Panc1 (cell line): Measurements from ENCODE around the gene MS4A7. TPM values are rescaled to one million over a fixed set of nuclear protein-coding genes. Genes with fewer than 3 reads are reported as not detected.

Experiments
- ATAC-seq: fragments of 200-7000 bp; cut with Tn5 transposase; 2 replicates; pipeline ENCODE4 v1.9.1; 2020; ENCODE audit warnings: mild to moderate bottlenecking, moderate library complexity
- BruUV-seq: library from RNA; stranded (reverse); fragments of 400-500 nt; replicated peaks from 2 replicates; lab custom pipeline; 2021; lab: Mats Ljungman, UMichigan
- CTCF ChIA-PET: fragments of 300-600 bp; sonication (Branson Sonifier 250); formaldehyde crosslinking; loops from one replicate; lab custom pipeline; 2022; ENCODE audit warnings: antibody characterized with exemption; lab: Charles Lee
- POLR2A ChIA-PET: fragments of 300-600 bp; sonication (Branson Sonifier 250); formaldehyde crosslinking; loops from one replicate; lab custom pipeline; 2022; ENCODE audit warnings: antibody characterized with exemption; lab: Charles Lee
- DNase-seq: peaks from one replicate; pipeline ENCODE4 v3.0.0-alpha.2; 2010; ENCODE audit warnings: low read depth, low spot score
- H3K27ac ChIP-seq: 2 replicates; pipeline ENCODE4 v1.5.1; 2011; ENCODE audit warnings: mild to moderate bottlenecking, low read length, inconsistent platforms
- H3K27me3 ChIP-seq: fragments of 200-500 bp; sonication (Bioruptor generic); 2 replicates; pipeline ENCODE4 v1.6.0; 2014; ENCODE audit warnings: low read length, inconsistent platforms; ENCODE audit not compliant: control insufficient read depth, insufficient read depth
- H3K36me3 ChIP-seq: fragments of 200-500 bp; sonication (Bioruptor generic); 2 replicates; pipeline ENCODE4 v1.5.1; 2014; ENCODE audit warnings: inconsistent platforms, mild to moderate bottlenecking, low read length, moderate library complexity; ENCODE audit not compliant: control insufficient read depth, insufficient read depth
- H3K4me1 ChIP-seq: 2 replicates; pipeline ENCODE4 v1.5.1; 2011; ENCODE audit warnings: inconsistent platforms, mild to moderate bottlenecking, low read length, moderate library complexity; ENCODE audit not compliant: control insufficient read depth, insufficient read depth
- H3K4me3 ChIP-seq, 2 experiments: 2 replicates each; pipeline ENCODE4 v1.5.1; 2011 to 2012; ENCODE audit warnings: low read depth in 2 of 2, low read length in 2 of 2, mild to moderate bottlenecking in 2 of 2, inconsistent platforms in 1 of 2, moderate library complexity in 1 of 2
- H3K9me3 ChIP-seq: fragments of 200-500 bp; sonication (Bioruptor generic); 2 replicates; pipeline ENCODE4 v1.5.1; 2014; ENCODE audit warnings: low read depth, mild to moderate bottlenecking, inconsistent platforms, low read length, moderate library complexity; ENCODE audit not compliant: control insufficient read depth, insufficient read depth
- POLR2AphosphoS5 ChIP-seq: IDR thresholded peaks from 2 replicates; pipeline ENCODE4 v1.6.1; 2012; ENCODE audit warnings: mild to moderate bottlenecking, low read depth, low read length, moderate library complexity
- SIN3A ChIP-seq: IDR thresholded peaks from 2 replicates; pipeline ENCODE4 v1.6.1; 2012; ENCODE audit warnings: low read depth, mild to moderate bottlenecking, low read length, moderate library complexity, borderline replicate concordance; ENCODE audit not compliant: insufficient read depth
- TCF7L2 ChIP-seq: IDR thresholded peaks from 2 replicates; pipeline ENCODE4 v1.6.1; 2011; ENCODE audit warnings: mild to moderate bottlenecking, low read depth, low read length, inconsistent platforms
- in situ Hi-C: cut with HindIII; loops from 2 replicates; pipeline ENCODE4 v1.10.0; 2016; ENCODE audit warnings: low sequenced_read_pairs, low pct_unique_long_range_greater_than_20kb
- intact Hi-C: fragments of 100-400 bp; cut with micrococcal nuclease; formaldehyde crosslinking; loops from one replicate; pipeline ENCODE4 v1.10.0; 2022; ENCODE audit not compliant: unreplicated experiment
- total RNA-seq: library from RNA; stranded (reverse); gene quantifications from one replicate; pipeline ENCODE4 v1.2.1, GENCODE V29; 2021; ENCODE audit not compliant: unreplicated experiment
- TF ChIP-seq, protein P1 (sequence below): fragments of 450-650 bp; IDR thresholded peaks from 2 replicates; pipeline ENCODE4 v1.5.1; 2017; ENCODE audit warnings: mild to moderate bottlenecking
- TF ChIP-seq, protein P2 (sequence below), 2 experiments: IDR thresholded peaks; 2 replicates each; pipeline ENCODE4 v1.6.1; 2011 to 2012; ENCODE audit warnings: low read depth in 2 of 2, control low read depth in 1 of 2, low read length in 1 of 2, mild to moderate bottlenecking in 1 of 2, moderate library complexity in 1 of 2; ENCODE audit not compliant: insufficient read depth in 1 of 2

Gene MS4A7
- total RNA-seq, 1 experiment from 2014 or later = 0.23 TPM

DNA sequence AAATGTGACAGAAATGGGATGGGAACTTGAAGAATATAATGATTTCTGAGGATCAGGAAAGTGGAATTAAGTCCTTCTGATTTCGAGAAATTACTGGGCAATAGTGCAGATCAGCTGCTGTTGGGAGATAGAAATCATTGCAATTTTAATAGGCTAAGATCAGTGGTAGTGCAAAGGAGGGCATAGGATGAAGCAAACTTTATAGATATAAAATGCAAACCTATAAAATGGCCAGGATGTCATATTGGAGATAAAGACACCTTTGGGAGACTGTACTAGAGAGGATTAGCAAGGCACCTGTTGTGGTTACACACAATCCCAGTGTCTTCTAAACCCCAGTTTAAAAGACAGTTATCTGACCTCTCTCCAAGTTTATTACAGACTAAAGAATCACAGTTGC, 6.5 kb upstream of the MS4A7 start:
- Histone ChIP-seq H3K36me3 (no peaks in the 10 kb centered on the region), H3K4me1 (peaks cover 25% of the 10 kb centered on the region), H3K4me3 (no peak overlapping the region), H3K9me3 (no peaks in the 10 kb centered on the region), H3K27ac (peak overlapping the region; percentile 86), H3K27me3 (no peaks in the 10 kb centered on the region)
- ChIA-PET CTCF (no interaction called here), POLR2A (no interaction called here)
- BruUV-seq = no TSS peak
- no peak for DNase-seq
- intact Hi-C loops = no loop called here
- in situ Hi-C loops = no loop called here
- no peak for ATAC-seq
- TF ChIP-seq TCF7L2 = peak; percentile 91
- TF ChIP-seq, protein P1, sequence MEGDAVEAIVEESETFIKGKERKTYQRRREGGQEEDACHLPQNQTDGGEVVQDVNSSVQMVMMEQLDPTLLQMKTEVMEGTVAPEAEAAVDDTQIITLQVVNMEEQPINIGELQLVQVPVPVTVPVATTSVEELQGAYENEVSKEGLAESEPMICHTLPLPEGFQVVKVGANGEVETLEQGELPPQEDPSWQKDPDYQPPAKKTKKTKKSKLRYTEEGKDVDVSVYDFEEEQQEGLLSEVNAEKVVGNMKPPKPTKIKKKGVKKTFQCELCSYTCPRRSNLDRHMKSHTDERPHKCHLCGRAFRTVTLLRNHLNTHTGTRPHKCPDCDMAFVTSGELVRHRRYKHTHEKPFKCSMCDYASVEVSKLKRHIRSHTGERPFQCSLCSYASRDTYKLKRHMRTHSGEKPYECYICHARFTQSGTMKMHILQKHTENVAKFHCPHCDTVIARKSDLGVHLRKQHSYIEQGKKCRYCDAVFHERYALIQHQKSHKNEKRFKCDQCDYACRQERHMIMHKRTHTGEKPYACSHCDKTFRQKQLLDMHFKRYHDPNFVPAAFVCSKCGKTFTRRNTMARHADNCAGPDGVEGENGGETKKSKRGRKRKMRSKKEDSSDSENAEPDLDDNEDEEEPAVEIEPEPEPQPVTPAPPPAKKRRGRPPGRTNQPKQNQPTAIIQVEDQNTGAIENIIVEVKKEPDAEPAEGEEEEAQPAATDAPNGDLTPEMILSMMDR = no peak

- no peaks in the 10 kb centered on the region for H3K9me3 ChIP-seq
- BruUV-seq = no TSS peak
- intact Hi-C loops (no loop called here), in situ Hi-C loops (no loop called here)
- no peaks in the 10 kb centered on the region for H3K36me3 ChIP-seq
- peaks cover 25% of the 10 kb centered on the region for H3K4me1 ChIP-seq
- DNase-seq (no peak), ATAC-seq (no peak)
- H3K27ac ChIP-seq = peak overlapping the region; percentile 63; the same call in 1 of the 2 replicates
- no peak overlapping the region for H3K4me3 ChIP-seq
- ChIA-PET POLR2A (no interaction called here), CTCF (no interaction called here)
- TF ChIP-seq SIN3A = no peak
- TF ChIP-seq, protein P2, sequence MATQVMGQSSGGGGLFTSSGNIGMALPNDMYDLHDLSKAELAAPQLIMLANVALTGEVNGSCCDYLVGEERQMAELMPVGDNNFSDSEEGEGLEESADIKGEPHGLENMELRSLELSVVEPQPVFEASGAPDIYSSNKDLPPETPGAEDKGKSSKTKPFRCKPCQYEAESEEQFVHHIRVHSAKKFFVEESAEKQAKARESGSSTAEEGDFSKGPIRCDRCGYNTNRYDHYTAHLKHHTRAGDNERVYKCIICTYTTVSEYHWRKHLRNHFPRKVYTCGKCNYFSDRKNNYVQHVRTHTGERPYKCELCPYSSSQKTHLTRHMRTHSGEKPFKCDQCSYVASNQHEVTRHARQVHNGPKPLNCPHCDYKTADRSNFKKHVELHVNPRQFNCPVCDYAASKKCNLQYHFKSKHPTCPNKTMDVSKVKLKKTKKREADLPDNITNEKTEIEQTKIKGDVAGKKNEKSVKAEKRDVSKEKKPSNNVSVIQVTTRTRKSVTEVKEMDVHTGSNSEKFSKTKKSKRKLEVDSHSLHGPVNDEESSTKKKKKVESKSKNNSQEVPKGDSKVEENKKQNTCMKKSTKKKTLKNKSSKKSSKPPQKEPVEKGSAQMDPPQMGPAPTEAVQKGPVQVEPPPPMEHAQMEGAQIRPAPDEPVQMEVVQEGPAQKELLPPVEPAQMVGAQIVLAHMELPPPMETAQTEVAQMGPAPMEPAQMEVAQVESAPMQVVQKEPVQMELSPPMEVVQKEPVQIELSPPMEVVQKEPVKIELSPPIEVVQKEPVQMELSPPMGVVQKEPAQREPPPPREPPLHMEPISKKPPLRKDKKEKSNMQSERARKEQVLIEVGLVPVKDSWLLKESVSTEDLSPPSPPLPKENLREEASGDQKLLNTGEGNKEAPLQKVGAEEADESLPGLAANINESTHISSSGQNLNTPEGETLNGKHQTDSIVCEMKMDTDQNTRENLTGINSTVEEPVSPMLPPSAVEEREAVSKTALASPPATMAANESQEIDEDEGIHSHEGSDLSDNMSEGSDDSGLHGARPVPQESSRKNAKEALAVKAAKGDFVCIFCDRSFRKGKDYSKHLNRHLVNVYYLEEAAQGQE (IDR thresholded peaks at IDR 0.05; ENCODE audit: insufficient read depth in 1 of 2, low read depth in 2 of 2, low read length in 1 of 2) = no peak
- no peaks in the 10 kb centered on the region for H3K27me3 ChIP-seq
Observed at GRCh38 chr11:60372767-60373166, 5.6 kb upstream of the MS4A7 start.

DNA sequence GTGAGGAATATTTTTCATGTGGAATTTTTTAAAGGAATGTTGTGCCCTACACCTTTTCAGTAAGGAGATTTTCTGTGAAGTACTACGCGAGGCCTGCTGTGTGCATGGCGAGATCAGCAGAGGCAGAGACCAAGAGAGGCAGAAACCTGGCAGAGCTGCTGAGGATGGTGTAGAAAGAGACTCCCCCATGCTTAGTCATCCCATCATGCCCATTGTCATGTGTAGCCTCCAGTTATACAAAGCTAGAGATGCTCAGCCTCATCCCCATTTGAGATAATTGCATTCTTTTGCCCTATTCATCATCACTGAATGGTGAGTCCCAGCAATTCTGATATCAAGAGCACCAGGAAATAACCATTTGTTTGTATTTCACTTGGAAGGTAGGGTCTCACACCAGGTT, 3.0 kb upstream of the MS4A7 start:
- DNase-seq = no peak
- CTCF ChIA-PET = no interaction called here
- POLR2A ChIA-PET = no interaction called here
- BruUV-seq = no TSS peak
- no peak for ATAC-seq
- intact Hi-C loops = no loop called here
- in situ Hi-C loops = no loop called here
- no peaks in the 10 kb centered on the region for H3K36me3 ChIP-seq
- H3K27me3 ChIP-seq = no peaks in the 10 kb centered on the region
- no peaks in the 10 kb centered on the region for H3K9me3 ChIP-seq
- H3K4me1 ChIP-seq = peaks cover 17% of the 10 kb centered on the region
- H3K27ac ChIP-seq = no peak overlapping the region; the same call in 1 of the 2 replicates
- TF ChIP-seq TCF7L2 (no peak), POLR2AphosphoS5 (no peak), SIN3A (no peak)
- TF ChIP-seq, protein P2 (IDR thresholded peaks at IDR 0.05; ENCODE audit: insufficient read depth in 1 of 2, low read depth in 2 of 2, low read length in 1 of 2) = no peak
- TF ChIP-seq, protein P1 = no peak
- H3K4me3 ChIP-seq = no peak overlapping the region
